ENCODE measurements around the gene DDN. TPM values are rescaled to one million over a fixed set of nuclear protein-coding genes. Genes with fewer than 3 reads are reported as not detected.

The DDN gene
- total and polyA plus RNA-seq, 2 donors (not counting 3 experiments of a cell fraction or from before 2014, with no cell fraction given): 0.07 to 0.22 TPM

GRCh38 chr12:48978741-48979601 lies 20.2 kb downstream of the DDN start:
- Histone ChIP-seq H3K4me1 (ENCODE audit: control insufficient read depth, extremely low read depth, insufficient read depth, low read length) (peaks cover 13% of the 10 kb centered on the region), H3K4me3 (replicated peaks in 1 of 3; ENCODE audit: insufficient read depth in 1 of 3, low read depth in 1 of 3, low read length in 3 of 3) (no peak overlapping the region), H2AFZ (ENCODE audit: low read depth, low read length) (no peak overlapping the region), H4K20me1 (replicated peaks; ENCODE audit: control insufficient read depth, extremely low read depth, insufficient read depth, low read length) (no peaks in the 10 kb centered on the region), H3K9ac (replicated peaks; ENCODE audit: extremely low read depth, insufficient read depth, low read length) (no peak overlapping the region), H3K27ac (ENCODE audit: insufficient read depth, low read depth, low read length) (no peak overlapping the region), H3K36me3 (ENCODE audit: control insufficient read depth in 2 of 2, extremely low read depth in 1 of 2, insufficient read depth in 2 of 2, low read length in 2 of 2) (no peaks in the 10 kb centered on the region), H3K4me2 (ENCODE audit: insufficient read depth, low read length) (no peak overlapping the region), H3K27me3 (ENCODE audit: control insufficient read depth in 2 of 2, insufficient read depth in 2 of 2, low read length in 2 of 2) (peaks cover 60 to 63% of the 10 kb centered on the region in 2 experiments), H3K9me3 (replicated peaks; ENCODE audit: control insufficient read depth, insufficient read depth, low read length) (no peaks in the 10 kb centered on the region), H3K9me1 (replicated peaks; ENCODE audit: control insufficient read depth, extremely low read depth, insufficient read depth, low read length) (no peaks in the 10 kb centered on the region), H3K79me2 (ENCODE audit: control insufficient read depth, insufficient read depth, low read length) (no peaks in the 10 kb centered on the region)
- DNase-seq (ENCODE audit: low read depth, low spot score) (no peak), FAIRE-seq (no peak)
- intact Hi-C loops (cut with micrococcal nuclease): loop anchor here (5.0 kb wide), 1 partner anchor 52 kb away; the partner anchor contains the start of gene FKBP11
- no TSS peak for BruUV-seq (replicated peaks)
- peak; percentile 90 for TF ChIP-seq EZH2 (IDR thresholded peaks at IDR 0.05; ENCODE audit: borderline replicate concordance, low read depth, low read length, severe bottlenecking)
- TF ChIP-seq JUN (IDR thresholded peaks at IDR 0.05; ENCODE audit: borderline replicate concordance, insufficient read depth, insufficient read length, low read depth): no peak
- ChIA-PET CTCF (interaction anchor here (0.7 to 11.2 kb wide), 19 partner anchors 8 to 126 kb away, joined by 3 to 175 read pairs (median 5); partner anchors contain the start of genes ARF3, DDN, FKBP11 and WNT10B), POLR2A (no interaction called here)
- dilution Hi-C loops (cut with MboI; ENCODE audit: extremely low pct_ligation_motif_present, low sequenced_read_pairs): no loop called here

GRCh38 chr12:48978291-48978740 lies 20.9 kb downstream of the DDN start, which contains the start of gene WNT1:
TSS of gene WNT1 (plus strand) at chr12:48978322. CDS start at chr12:48978651, 329 bp downstream.
- dilution Hi-C loops (cut with MboI; ENCODE audit: extremely low pct_ligation_motif_present, low sequenced_read_pairs) (no loop called here), intact Hi-C loops (cut with micrococcal nuclease) (loop anchor here (5.0 kb wide), 1 partner anchor 51 kb away; the partner anchor contains the start of gene FKBP11)
- H3K9me3 ChIP-seq (replicated peaks; ENCODE audit: control insufficient read depth, insufficient read depth, low read length): no peaks in the 10 kb centered on the region
- H3K4me1 ChIP-seq (ENCODE audit: control insufficient read depth, extremely low read depth, insufficient read depth, low read length): peaks cover 13% of the 10 kb centered on the region
- H3K36me3 ChIP-seq (ENCODE audit: control insufficient read depth in 2 of 2, extremely low read depth in 1 of 2, insufficient read depth in 2 of 2, low read length in 2 of 2): no peaks in the 10 kb centered on the region
- H3K4me2 ChIP-seq (ENCODE audit: insufficient read depth, low read length): no peak within 1 kb of the TSS
- no peak for TF ChIP-seq CTCF (IDR thresholded peaks at IDR 0.05; ENCODE audit: extremely low read depth in 1 of 2, insufficient read depth in 1 of 2, low read depth in 1 of 2, low read length in 2 of 2)
- TF ChIP-seq EZH2 (IDR thresholded peaks at IDR 0.05; ENCODE audit: borderline replicate concordance, low read depth, low read length, severe bottlenecking): peak; percentile 97
- no peak for TF ChIP-seq MYC (IDR thresholded peaks at IDR 0.05; ENCODE audit: low read depth, low read length)
- TF ChIP-seq GATA2 (IDR thresholded peaks at IDR 0.05; ENCODE audit: insufficient read depth, insufficient read length, low read depth, low read length): no peak
- TF ChIP-seq POLR2AphosphoS5 (IDR thresholded peaks at IDR 0.05; ENCODE audit: insufficient read depth, low read depth, low read length): no peak
- no peak for TF ChIP-seq MAX (IDR thresholded peaks at IDR 0.05; ENCODE audit: insufficient read depth, insufficient read length)
- no peak for TF ChIP-seq JUN (IDR thresholded peaks at IDR 0.05; ENCODE audit: borderline replicate concordance, insufficient read depth, insufficient read length, low read depth)
- no peak for TF ChIP-seq POLR2A (IDR thresholded peaks at IDR 0.05; ENCODE audit: low read depth, low read length)
- TF ChIP-seq FOS (IDR thresholded peaks at IDR 0.05; ENCODE audit: borderline replicate concordance, insufficient read depth, low read length): no peak
- DNase-seq (ENCODE audit: low read depth, low spot score) (no peak), FAIRE-seq (no peak)
- no peak within 1 kb of the TSS for H3K27ac ChIP-seq (ENCODE audit: insufficient read depth, low read depth, low read length)
- H3K79me2 ChIP-seq (ENCODE audit: control insufficient read depth, insufficient read depth, low read length): no peaks in the 10 kb centered on the region
- no peak within 1 kb of the TSS for H3K4me3 ChIP-seq (replicated peaks in 1 of 3; ENCODE audit: insufficient read depth in 1 of 3, low read depth in 1 of 3, low read length in 3 of 3)
- no TSS peak for BruUV-seq (replicated peaks)
- H2AFZ ChIP-seq (ENCODE audit: low read depth, low read length): no peak within 1 kb of the TSS
- H3K27me3 ChIP-seq (ENCODE audit: control insufficient read depth in 2 of 2, insufficient read depth in 2 of 2, low read length in 2 of 2): peaks cover 60 to 63% of the 10 kb centered on the region in 2 experiments
- H3K9me1 ChIP-seq (replicated peaks; ENCODE audit: control insufficient read depth, extremely low read depth, insufficient read depth, low read length): no peaks in the 10 kb centered on the region
- CTCF ChIA-PET: interaction anchor here (0.7 to 11.2 kb wide), 18 partner anchors 10 to 125 kb away, joined by 3 to 175 read pairs (median 6); partner anchors contain the start of genes ARF3, DDN and FKBP11
- no peak within 1 kb of the TSS for H3K9ac ChIP-seq (replicated peaks; ENCODE audit: extremely low read depth, insufficient read depth, low read length)
- H4K20me1 ChIP-seq (replicated peaks; ENCODE audit: control insufficient read depth, extremely low read depth, insufficient read depth, low read length): no peaks in the 10 kb centered on the region
- POLR2A ChIA-PET: no interaction called here

Measured in endothelial cell of umbilical vein (primary cell).